IPS-NIHi7 (cell line): ENCODE measurements around the gene ADAMTSL3.

Experiments used
- DNase-seq: peaks from one replicate; pipeline ENCODE4 v3.0.0; 2012; ENCODE audit warnings: mixed read lengths; ENCODE audit errors: extremely low spot score

ADAMTSL3 gene

GRCh38 chr15:83980637-83981036 lies 326.7 kb downstream of the ADAMTSL3 start:
- no peak for DNase-seq

GRCh38 chr15:83982748-83983147 lies 328.8 kb downstream of the ADAMTSL3 start:
- DNase-seq: no peak

- DNase-seq: no peak
These were observed 329.9 kb downstream of the ADAMTSL3 start for GRCh38 chr15:83983634-83984458.

GRCh38 chr15:83984601-83985000 lies 330.7 kb downstream of the ADAMTSL3 start:
- no peak for DNase-seq

GRCh38 chr15:83991163-83991562 lies 337.2 kb downstream of the ADAMTSL3 start:
- DNase-seq: no peak

- DNase-seq: no peak
These were observed 338.6 kb downstream of the ADAMTSL3 start for GRCh38 chr15:83992324-83993031.

- no peak for DNase-seq
These were observed 339.7 kb downstream of the ADAMTSL3 start for GRCh38 chr15:83993591-83993990.

GRCh38 chr15:83998486-83998885 lies 344.6 kb downstream of the ADAMTSL3 start:
- no peak for DNase-seq

GRCh38 chr15:83999396-84000135 lies 345.6 kb downstream of the ADAMTSL3 start:
- no peak for DNase-seq

- DNase-seq: no peak
These were observed 347.1 kb downstream of the ADAMTSL3 start for GRCh38 chr15:84001037-84001436.

- no peak for DNase-seq
These were observed 347.7 kb downstream of the ADAMTSL3 start for GRCh38 chr15:84001655-84002054.

- DNase-seq: no peak
These were observed 350.0 kb downstream of the ADAMTSL3 start for GRCh38 chr15:84003791-84004503.

GRCh38 chr15:84006421-84006820 lies 352.5 kb downstream of the ADAMTSL3 start:
- no peak for DNase-seq

GRCh38 chr15:84009616-84010015 lies 355.7 kb downstream of the ADAMTSL3 start:
- DNase-seq: no peak

- DNase-seq: no peak
These were observed 356.3 kb downstream of the ADAMTSL3 start for GRCh38 chr15:84010246-84010645.

GRCh38 chr15:84016371-84016770 lies 362.4 kb downstream of the ADAMTSL3 start:
- DNase-seq: no peak

- no peak for DNase-seq
These were observed 368.6 kb downstream of the ADAMTSL3 start for GRCh38 chr15:84022516-84022915.

- peak; percentile 48 for DNase-seq
These were observed 369.7 kb downstream of the ADAMTSL3 start for GRCh38 chr15:84023636-84024035.

- DNase-seq: no peak
These were observed 380.1 kb downstream of the ADAMTSL3 start for GRCh38 chr15:84033793-84034553.

- peak; percentile 78 for DNase-seq
These were observed 380.9 kb downstream of the ADAMTSL3 start for GRCh38 chr15:84034578-84035398.
